HG02981 (cell line): ENCODE measurements around the gene BET1L.
"Not testable (repeated sequence)": the region's sequence is repeated elsewhere in the genome, so short reads cannot be mapped to it uniquely, and the experiment has no call there.

Experiments
- ATAC-seq: cut with Tn5 transposase; IDR thresholded peaks from one replicate; pipeline ENCODE4 v1.9.1; 2021; ENCODE audit warnings: mild to moderate bottlenecking, moderate library complexity; ENCODE audit not compliant: unreplicated experiment

The BET1L gene

GRCh38 chr11:230431-230830, 23.2 kb upstream of the BET1L start:
- no peak for ATAC-seq

DNA sequence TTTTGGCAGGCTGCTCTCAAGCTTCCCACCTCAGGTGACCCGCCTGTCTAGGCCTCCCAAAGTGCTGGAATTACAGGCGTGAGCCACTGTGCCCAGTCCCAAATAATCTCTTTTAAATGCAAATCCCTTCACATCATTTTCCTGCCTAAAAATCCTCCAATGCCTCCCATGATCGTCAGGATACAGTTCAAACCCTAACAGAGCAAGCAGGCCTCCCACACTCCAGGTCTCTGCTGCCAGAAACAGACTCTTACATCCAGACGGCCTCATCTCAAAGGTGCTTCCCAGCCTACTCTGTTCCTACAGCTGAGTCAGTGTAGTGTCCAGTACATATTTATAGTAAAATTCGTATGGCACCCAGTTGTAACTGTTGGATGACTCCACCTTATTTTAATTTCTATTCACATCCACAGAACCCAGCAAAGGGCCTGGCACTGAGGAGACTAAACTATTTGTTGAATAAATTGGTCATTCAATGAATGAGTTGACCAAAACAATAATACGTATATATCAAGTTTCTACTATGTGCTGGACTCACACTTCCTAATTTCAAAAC, 20.7 kb upstream of the BET1L start:
- no peak for ATAC-seq

DNA sequence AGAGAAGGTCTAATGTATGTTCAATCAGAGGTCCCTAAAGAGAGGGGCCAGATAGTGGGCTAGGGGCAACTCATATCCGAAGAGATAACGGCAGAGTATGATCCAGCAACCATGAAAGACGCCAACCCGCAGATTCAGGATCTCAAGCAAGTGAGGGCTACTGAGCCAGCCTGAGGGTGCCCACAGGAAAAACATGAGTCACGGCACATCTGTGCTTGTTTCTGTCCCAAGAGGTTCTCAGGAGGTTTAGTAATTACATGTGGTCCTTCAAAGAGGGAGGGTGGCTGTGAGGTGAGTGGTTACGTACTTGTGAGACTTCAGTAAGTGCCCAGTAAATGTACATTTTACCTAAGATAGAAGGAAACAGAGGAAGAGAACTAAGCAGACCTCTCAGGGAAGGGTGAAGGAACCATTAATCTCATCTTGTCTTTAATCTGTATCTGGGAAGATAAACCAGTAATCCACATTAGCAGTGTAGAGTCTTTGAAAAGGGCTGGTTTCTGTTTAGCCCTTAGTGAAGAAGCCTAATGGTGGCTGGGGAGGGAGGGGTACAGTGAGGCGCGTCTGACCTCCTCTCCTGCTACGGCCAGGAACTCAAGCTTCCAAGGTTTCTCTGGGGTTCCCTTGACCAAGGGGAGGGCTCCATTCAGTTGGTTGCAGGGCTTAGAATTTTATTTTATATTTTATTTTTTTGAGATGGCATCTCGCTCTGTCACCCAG, 18.7 kb upstream of the BET1L start:
- ATAC-seq, result no peak

- ATAC-seq, result no peak
Observed at GRCh38 chr11:224424-224823, 17.2 kb upstream of the BET1L start.

- no peak for ATAC-seq
Observed at GRCh38 chr11:223884-224283, 16.7 kb upstream of the BET1L start.

- ATAC-seq, result no peak
Observed at GRCh38 chr11:223026-223789, 16.0 kb upstream of the BET1L start.

DNA sequence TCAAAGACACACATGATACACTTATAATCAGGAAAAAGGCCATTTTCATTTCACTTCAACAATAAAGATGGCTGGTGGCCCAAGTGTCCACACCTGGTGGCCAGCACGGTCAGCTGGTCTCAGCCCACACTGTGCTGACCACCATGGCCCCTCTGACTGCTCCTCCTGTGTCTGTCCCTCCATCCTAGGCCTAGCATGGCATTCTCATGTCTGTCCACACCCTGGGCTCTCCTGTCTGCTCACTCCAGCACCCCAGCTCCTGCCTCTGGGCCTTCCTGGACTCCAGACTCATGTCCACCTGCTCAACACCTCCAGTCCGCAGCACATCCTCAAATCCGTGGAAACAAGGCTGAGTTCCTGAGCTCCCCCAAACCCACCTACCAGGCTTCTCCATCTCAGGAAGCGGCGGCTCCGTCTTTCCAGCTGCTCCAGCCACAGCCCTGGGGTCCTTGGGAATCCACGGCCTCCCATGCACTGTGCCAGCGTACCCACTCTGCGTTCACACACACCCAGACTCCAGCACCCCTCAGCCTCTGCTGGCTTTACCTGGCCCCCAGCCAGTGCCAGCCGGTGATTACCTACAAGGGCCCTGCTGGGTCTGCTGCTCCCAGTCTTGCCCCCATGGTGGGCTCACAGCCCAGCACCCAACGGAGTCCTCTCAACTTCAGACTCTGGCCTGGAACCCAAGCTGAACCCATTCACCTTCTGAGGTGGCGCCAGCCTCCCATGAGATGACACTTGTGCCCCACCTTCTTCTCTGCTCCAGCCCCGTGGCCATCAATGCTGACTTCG, 15.0 kb upstream of the BET1L start:
- ATAC-seq, result no peak

DNA sequence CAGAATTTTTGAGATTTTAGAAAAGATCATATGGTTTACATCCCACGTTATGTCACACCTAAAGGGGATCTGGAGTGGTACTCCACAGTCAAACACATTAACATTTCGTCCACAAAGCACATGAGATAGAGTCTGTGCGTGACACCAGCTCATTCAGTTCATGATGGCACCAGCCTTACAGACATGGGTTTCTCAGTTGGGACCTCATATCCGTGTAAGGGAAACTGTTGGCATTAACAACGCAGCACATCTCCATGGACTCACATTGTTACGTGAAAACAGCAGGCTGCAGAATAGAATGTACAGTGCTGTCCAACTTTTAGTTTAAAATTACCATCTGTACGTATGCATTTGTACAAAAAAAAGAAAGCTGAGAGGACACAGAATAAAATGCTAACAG, 14.3 kb upstream of the BET1L start:
- ATAC-seq, result no peak

DNA sequence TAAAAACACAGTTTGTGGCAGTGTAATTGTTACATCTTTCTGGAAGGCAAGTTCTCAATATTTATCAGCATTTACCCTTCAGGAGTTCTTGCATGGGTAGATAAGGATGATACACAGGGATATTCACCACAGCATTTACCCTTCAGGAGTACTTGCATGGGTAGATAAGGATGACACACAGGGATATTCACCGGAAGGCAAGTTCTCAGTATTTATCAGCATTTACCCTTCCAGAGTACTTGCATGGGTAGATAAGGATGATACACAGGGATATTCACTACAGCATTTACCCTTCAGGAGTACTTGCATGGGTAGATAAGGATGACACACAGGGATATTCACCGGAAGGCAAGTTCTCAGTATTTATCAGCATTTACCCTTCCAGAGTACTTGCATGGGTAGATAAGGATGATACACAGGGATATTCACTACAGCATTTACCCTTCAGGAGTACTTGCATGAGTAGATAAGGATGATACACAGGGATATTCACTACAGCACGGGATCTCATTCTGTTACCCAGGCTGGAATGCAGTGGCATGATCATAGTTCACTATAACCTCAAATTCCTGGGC, 13.5 kb upstream of the BET1L start:
- not testable (repeated sequence) for ATAC-seq

GRCh38 chr11:218815-219593, 11.8 kb upstream of the BET1L start:
- ATAC-seq, result no peak

DNA sequence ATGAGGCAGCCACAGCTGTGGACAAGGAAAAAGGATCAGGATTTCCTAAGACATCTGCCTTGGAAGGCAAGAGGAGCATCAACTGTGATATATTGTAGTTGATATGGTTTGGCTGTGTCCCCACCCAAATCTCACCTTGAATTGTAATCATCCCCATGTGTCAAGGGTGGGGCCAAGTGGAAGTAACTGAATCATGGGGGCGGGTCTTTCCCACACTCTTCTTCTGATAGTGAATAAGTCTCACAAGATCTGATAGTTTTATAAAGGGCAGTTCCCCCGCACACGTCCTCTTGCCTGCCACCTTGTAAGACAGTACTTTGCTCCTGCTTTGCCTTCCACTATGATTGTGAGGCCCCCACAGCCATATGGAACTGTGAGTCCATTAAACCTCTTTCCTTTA, 10.5 kb upstream of the BET1L start:
- no peak for ATAC-seq

GRCh38 chr11:216081-216974, 9.1 kb upstream of the BET1L start:
- no peak for ATAC-seq

DNA sequence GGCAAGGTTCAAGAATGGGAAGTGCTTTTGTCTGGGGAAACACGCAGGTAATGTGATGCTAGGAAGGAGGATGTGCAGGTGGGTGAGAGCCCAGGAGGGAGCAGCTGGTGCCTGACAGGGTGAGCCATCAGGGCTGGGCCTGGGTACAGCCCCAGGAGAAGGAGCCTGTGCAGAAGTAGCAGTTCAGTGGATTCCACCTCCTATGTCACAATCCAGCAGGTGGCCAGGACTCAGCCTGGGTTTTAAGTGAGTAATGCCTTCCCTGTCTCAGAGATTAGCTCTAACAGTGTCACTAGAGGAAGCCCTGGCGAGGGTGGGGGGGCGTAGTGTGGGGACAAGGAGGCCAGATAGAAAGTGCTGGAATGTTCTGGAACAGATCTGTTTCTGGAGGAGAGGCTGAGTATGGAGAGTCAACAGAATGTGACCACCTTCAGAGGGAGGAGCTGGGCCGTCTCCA, 8.4 kb upstream of the BET1L start:
- ATAC-seq, result no peak

- ATAC-seq, result no peak
Observed at GRCh38 chr11:214083-214482, 6.9 kb upstream of the BET1L start.

- ATAC-seq, result no peak
Observed at GRCh38 chr11:213111-213510, 5.9 kb upstream of the BET1L start.

- ATAC-seq, result no peak
Observed at GRCh38 chr11:212150-213100, 5.2 kb upstream of the BET1L start.

- ATAC-seq, result no peak
Observed at GRCh38 chr11:211741-212140, 4.5 kb upstream of the BET1L start.

DNA sequence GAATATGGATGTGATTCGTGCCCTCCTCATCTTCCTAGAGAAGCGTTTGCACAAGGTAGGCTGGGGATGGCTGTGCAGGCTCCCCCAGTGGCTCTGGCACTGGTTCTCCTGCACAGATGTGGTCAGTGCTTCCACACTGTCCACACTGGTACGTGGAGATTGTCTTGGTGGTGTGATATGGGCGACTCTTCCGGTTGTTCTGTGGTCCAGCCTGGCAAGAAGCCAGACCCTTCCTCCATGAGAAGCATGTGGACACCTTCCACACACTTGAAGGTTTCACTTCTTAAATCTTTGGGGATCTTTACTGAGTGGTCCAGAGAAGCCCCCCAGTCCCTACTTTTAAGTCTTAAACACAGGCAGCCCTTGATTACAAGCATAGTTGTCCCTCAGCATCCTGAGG, 4.1 kb upstream of the BET1L start:
- no peak for ATAC-seq
